Activated CD8-positive, alpha-beta T cell treated with anti-CD3 and anti-CD28 coated beads for 36 hours (primary cell): ENCODE data around the gene KIF13A. TPM values are rescaled to one million over a fixed set of nuclear protein-coding genes. Genes with fewer than 3 reads are reported as not detected.

Experiments used
- ATAC-seq: fragments of 200-7000 bp; cut with Tn5 transposase; one replicate; pipeline ENCODE4 v1.10.0; 2021; ENCODE audit warnings: mild to moderate bottlenecking, moderate library complexity
- CTCF ChIA-PET: fragments of 350-600 bp; sonication (Branson Sonifier 250); formaldehyde crosslinking; loops from one replicate; lab custom pipeline; 2021; ENCODE audit warnings: antibody characterized with exemption; lab: Charles Lee
- POLR2A ChIA-PET: fragments of 350-600 bp; sonication (Branson Sonifier 250); formaldehyde crosslinking; loops from one replicate; lab custom pipeline; 2021; ENCODE audit warnings: antibody characterized with exemption; lab: Charles Lee
- DNase-seq: peaks from one replicate; pipeline ENCODE4 v3.0.0-alpha.2; 2020
- H3K27ac Mint-ChIP-seq: one replicate; pipeline ENCODE4 v1.8.0; 2021; ENCODE audit warnings: mild to moderate bottlenecking, mixed read lengths
- H3K27me3 Mint-ChIP-seq: one replicate; pipeline ENCODE4 v1.8.0; 2021; ENCODE audit warnings: mixed read lengths
- H3K36me3 Mint-ChIP-seq: one replicate; pipeline ENCODE4 v1.8.0; 2021; ENCODE audit warnings: low read depth, mixed read lengths
- H3K4me1 Mint-ChIP-seq: one replicate; pipeline ENCODE4 v1.8.0; 2021; ENCODE audit warnings: low read depth, mixed read lengths
- H3K4me3 Mint-ChIP-seq: one replicate; pipeline ENCODE4 v1.8.0; 2021; ENCODE audit warnings: mild to moderate bottlenecking, moderate library complexity, mixed read lengths
- H3K9me3 Mint-ChIP-seq: one replicate; pipeline ENCODE4 v1.8.0; 2021; ENCODE audit warnings: mixed read lengths
- intact Hi-C: fragments of 100-400 bp; cut with micrococcal nuclease; formaldehyde crosslinking; loops from one replicate; pipeline ENCODE4 v1.10.0; 2022
- total RNA-seq, 2 experiments: library from RNA; stranded (reverse); gene quantifications; one replicate each; pipeline ENCODE4 v1.2.3, GENCODE V29; 2021
- TF ChIP-seq, protein P1 (sequence below): fragments of 200-600 bp; IDR thresholded peaks from one replicate; pipeline ENCODE4 v1.8.0; 2022; ENCODE audit warnings: antibody characterized with exemption, mild to moderate bottlenecking

The KIF13A gene
- total RNA-seq = not detected

- H3K27me3 Mint-ChIP-seq = peaks cover 68% of the 10 kb centered on the region
- peaks cover 13% of the 10 kb centered on the region for H3K4me1 Mint-ChIP-seq
- intact Hi-C loops = loop anchor here (5.0 kb wide), 1 partner anchor 130 kb away; no protein-coding TSS in a partner anchor
- H3K4me3 Mint-ChIP-seq = peak within 1 kb of the TSS; percentile 71
- ChIA-PET POLR2A (no interaction called here), CTCF (interaction anchor here (1.0 kb wide), 1 partner anchor 135 kb away, joined by 3 read pairs; the partner anchor contains the start of gene NHLRC1)
- no peaks in the 10 kb centered on the region for H3K9me3 Mint-ChIP-seq
- TF ChIP-seq, protein P1, sequence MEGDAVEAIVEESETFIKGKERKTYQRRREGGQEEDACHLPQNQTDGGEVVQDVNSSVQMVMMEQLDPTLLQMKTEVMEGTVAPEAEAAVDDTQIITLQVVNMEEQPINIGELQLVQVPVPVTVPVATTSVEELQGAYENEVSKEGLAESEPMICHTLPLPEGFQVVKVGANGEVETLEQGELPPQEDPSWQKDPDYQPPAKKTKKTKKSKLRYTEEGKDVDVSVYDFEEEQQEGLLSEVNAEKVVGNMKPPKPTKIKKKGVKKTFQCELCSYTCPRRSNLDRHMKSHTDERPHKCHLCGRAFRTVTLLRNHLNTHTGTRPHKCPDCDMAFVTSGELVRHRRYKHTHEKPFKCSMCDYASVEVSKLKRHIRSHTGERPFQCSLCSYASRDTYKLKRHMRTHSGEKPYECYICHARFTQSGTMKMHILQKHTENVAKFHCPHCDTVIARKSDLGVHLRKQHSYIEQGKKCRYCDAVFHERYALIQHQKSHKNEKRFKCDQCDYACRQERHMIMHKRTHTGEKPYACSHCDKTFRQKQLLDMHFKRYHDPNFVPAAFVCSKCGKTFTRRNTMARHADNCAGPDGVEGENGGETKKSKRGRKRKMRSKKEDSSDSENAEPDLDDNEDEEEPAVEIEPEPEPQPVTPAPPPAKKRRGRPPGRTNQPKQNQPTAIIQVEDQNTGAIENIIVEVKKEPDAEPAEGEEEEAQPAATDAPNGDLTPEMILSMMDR = no peak
- H3K36me3 Mint-ChIP-seq = no peaks in the 10 kb centered on the region
- ATAC-seq (peak; percentile 47), DNase-seq (no peak)
- no peak within 1 kb of the TSS for H3K27ac Mint-ChIP-seq
Observed at GRCh38 chr6:17987447-17987696, at the start of gene KIF13A. Gene KIF13A, minus strand, starts transcription at chr6:17987635. Its CDS starts 172 bp downstream, at chr6:17987463.

- intact Hi-C loops = no loop called here
- TF ChIP-seq, protein P1 = no peak
- Mint-ChIP-seq H3K4me1 (no peaks in the 10 kb centered on the region), H3K27ac (no peak overlapping the region), H3K36me3 (no peaks in the 10 kb centered on the region), H3K4me3 (no peak overlapping the region), H3K9me3 (no peaks in the 10 kb centered on the region), H3K27me3 (peaks cover 1% of the 10 kb centered on the region)
- DNase-seq = no peak
- POLR2A ChIA-PET = no interaction called here
- ATAC-seq = no peak
- CTCF ChIA-PET = no interaction called here
Observed at GRCh38 chr6:18036781-18037180, 49.3 kb upstream of the KIF13A start.

- H3K27ac Mint-ChIP-seq = no peak overlapping the region
- peaks cover 2% of the 10 kb centered on the region for H3K27me3 Mint-ChIP-seq
- intact Hi-C loops = no loop called here
- ATAC-seq = no peak
- DNase-seq = no peak
- H3K4me1 Mint-ChIP-seq = no peaks in the 10 kb centered on the region
- CTCF ChIA-PET = no interaction called here
- H3K4me3 Mint-ChIP-seq = no peak overlapping the region
- H3K36me3 Mint-ChIP-seq = no peaks in the 10 kb centered on the region
- POLR2A ChIA-PET = no interaction called here
- TF ChIP-seq, protein P1 = no peak
- no peaks in the 10 kb centered on the region for H3K9me3 Mint-ChIP-seq
Observed at GRCh38 chr6:18035330-18035854, 48.0 kb upstream of the KIF13A start.

GRCh38 chr6:18034798-18035202, 47.4 kb upstream of the KIF13A start:
- TF ChIP-seq, protein P1 = no peak
- no peaks in the 10 kb centered on the region for H3K4me1 Mint-ChIP-seq

GRCh38 chr6:18031680-18032256, 44.3 kb upstream of the KIF13A start:
- Mint-ChIP-seq H3K27ac (no peak overlapping the region), H3K4me1 (no peaks in the 10 kb centered on the region), H3K27me3 (peaks cover 5% of the 10 kb centered on the region), H3K9me3 (no peaks in the 10 kb centered on the region), H3K4me3 (no peak overlapping the region), H3K36me3 (no peaks in the 10 kb centered on the region)
- intact Hi-C loops = no loop called here
- no peak for ATAC-seq
- DNase-seq = no peak
- POLR2A ChIA-PET = no interaction called here
- CTCF ChIA-PET = no interaction called here
- TF ChIP-seq, protein P1 = no peak

More at GRCh38 chr6:18034798-18035202, 47.4 kb upstream of the KIF13A start:
- intact Hi-C loops = no loop called here
- DNase-seq = no peak
- no peak for ATAC-seq
- Mint-ChIP-seq H3K27ac (no peak overlapping the region), H3K4me3 (no peak overlapping the region), H3K27me3 (peaks cover 5% of the 10 kb centered on the region), H3K9me3 (no peaks in the 10 kb centered on the region), H3K36me3 (no peaks in the 10 kb centered on the region)
- ChIA-PET CTCF (no interaction called here), POLR2A (no interaction called here)
